Liver (tissue), 9 donors: ENCODE data around the gene TIPRL. TPM values are rescaled to one million over a fixed set of nuclear protein-coding genes. Genes with fewer than 3 reads are reported as not detected.
A peak's percentile ranks its signal among the peaks of the same experiment; 100 is the strongest.

ENCODE experiments used
- DNase-seq: peaks from one replicate; pipeline ENCODE4 v3.0.0-alpha.2; 2017; ENCODE audit warnings: low spot score
- H3K27ac ChIP-seq, 2 donors: one replicate each; pipeline ENCODE4 v1.7.0; 2013; ENCODE audit warnings: inconsistent platforms in 2 of 2, low read length in 2 of 2, control low read depth in 1 of 2, low read depth in 1 of 2, mild to moderate bottlenecking in 1 of 2
- H3K27me3 ChIP-seq, 4 donors: one replicate each; pipeline versions ENCODE4 v1.6.1 to v1.7.0; 2013; ENCODE audit warnings: low read length in 3 of 4, inconsistent platforms in 1 of 4, mild to moderate bottlenecking in 1 of 4, moderate library complexity in 1 of 4; ENCODE audit not compliant: control insufficient read depth in 4 of 4, insufficient read depth in 4 of 4
- H3K36me3 ChIP-seq, 4 donors: one replicate each; pipeline versions ENCODE4 v1.6.1 to v1.7.0; 2013; ENCODE audit warnings: low read length in 3 of 4, mild to moderate bottlenecking in 3 of 4, low read depth in 1 of 4, moderate library complexity in 1 of 4; ENCODE audit not compliant: control insufficient read depth in 4 of 4, insufficient read depth in 3 of 4
- H3K4me1 ChIP-seq, 4 donors: one replicate each; pipeline versions ENCODE4 v1.6.1 to v1.7.0; 2013; ENCODE audit warnings: low read length in 3 of 4, mild to moderate bottlenecking in 3 of 4, moderate library complexity in 1 of 4; ENCODE audit not compliant: control insufficient read depth in 4 of 4, insufficient read depth in 4 of 4
- H3K4me3 ChIP-seq, 3 donors: one replicate each; pipeline versions ENCODE4 v1.6.1 to v1.7.0; 2013; ENCODE audit warnings: low read length in 3 of 3, control low read depth in 1 of 3, low read depth in 1 of 3, mild to moderate bottlenecking in 1 of 3
- H3K9ac ChIP-seq, 2 donors: one replicate each; pipeline ENCODE4 v1.7.0; 2013; ENCODE audit warnings: low read length in 2 of 2, mild to moderate bottlenecking in 2 of 2, moderate library complexity in 2 of 2, control low read depth in 1 of 2, low read depth in 1 of 2
- H3K9me3 ChIP-seq, 4 donors: one replicate each; pipeline versions ENCODE4 v1.6.1 to v1.7.0; 2013; ENCODE audit warnings: low read length in 3 of 4; ENCODE audit not compliant: control insufficient read depth in 4 of 4
- ATF3 ChIP-seq: IDR thresholded peaks from 2 replicates; pipeline ENCODE4 v1.6.1; 2016; ENCODE audit warnings: antibody characterized with exemption
- EGR1 ChIP-seq, 2 donors: IDR thresholded peaks; 2 replicates each; pipeline ENCODE4 v1.6.1; 2016 to 2018; ENCODE audit warnings: antibody characterized with exemption in 2 of 2, low read depth in 2 of 2
- FOXA1 ChIP-seq: IDR thresholded peaks from 2 replicates; pipeline ENCODE4 v1.6.1; 2016; ENCODE audit warnings: antibody characterized with exemption
- FOXA2 ChIP-seq: IDR thresholded peaks from 2 replicates; pipeline ENCODE4 v1.6.1; 2016; ENCODE audit warnings: antibody characterized with exemption
- GABPA ChIP-seq, 2 donors: IDR thresholded peaks in 1 of 2; conservative IDR thresholded peaks in 1 of 2; 2 replicates each; pipeline ENCODE4 v1.6.1; 2016; ENCODE audit warnings: antibody characterized with exemption in 2 of 2, mild to moderate bottlenecking in 1 of 2, moderate library complexity in 1 of 2
- HNF4A ChIP-seq, 2 donors: conservative IDR thresholded peaks; 2 replicates each; pipeline ENCODE4 v1.6.1; 2016; ENCODE audit warnings: antibody characterized with exemption in 2 of 2, mild to moderate bottlenecking in 2 of 2
- HNF4G ChIP-seq: IDR thresholded peaks from 2 replicates; pipeline ENCODE4 v1.6.1; 2016; ENCODE audit warnings: antibody characterized with exemption
- JUND ChIP-seq, 2 donors: IDR thresholded peaks; 2 replicates each; pipeline ENCODE4 v1.6.1; 2016; ENCODE audit warnings: antibody characterized with exemption in 2 of 2
- MAX ChIP-seq: IDR thresholded peaks from 2 replicates; pipeline ENCODE4 v1.6.1; 2016; ENCODE audit warnings: antibody characterized with exemption
- NR2F2 ChIP-seq: IDR thresholded peaks from 2 replicates; pipeline ENCODE4 v1.6.1; 2016; ENCODE audit warnings: antibody characterized with exemption
- RAD21 ChIP-seq, 2 donors: IDR thresholded peaks; 2 replicates each; pipeline ENCODE4 v1.6.1; 2016; ENCODE audit warnings: antibody characterized with exemption in 2 of 2, mild to moderate bottlenecking in 2 of 2
- REST ChIP-seq: IDR thresholded peaks from 2 replicates; pipeline ENCODE4 v1.6.1; 2016; ENCODE audit warnings: antibody characterized with exemption, mild to moderate bottlenecking
- RXRA ChIP-seq, 2 donors: IDR thresholded peaks; 2 replicates each; pipeline ENCODE4 v1.6.1; 2017 to 2018; ENCODE audit warnings: antibody characterized with exemption in 2 of 2, mild to moderate bottlenecking in 1 of 2
- SP1 ChIP-seq: IDR thresholded peaks from 2 replicates; pipeline ENCODE4 v1.6.1; 2018; ENCODE audit warnings: antibody characterized with exemption, mild to moderate bottlenecking
- TAF1 ChIP-seq: conservative IDR thresholded peaks from 2 replicates; pipeline ENCODE4 v1.6.1; 2016; ENCODE audit warnings: antibody characterized with exemption, mild to moderate bottlenecking
- ZBTB33 ChIP-seq: IDR thresholded peaks from 2 replicates; pipeline ENCODE4 v1.6.1; 2016; ENCODE audit warnings: antibody characterized with exemption
- WGBS: extraction: QIAGEN DNeasy Blood & Tissue Kit; methylation state at CpG from one replicate; pipeline ENCODE4 v1.1.7; 2013; 5-methylcytosine and 5-hydroxymethylcytosine counted together
- polyA plus RNA-seq, 2 donors: library from polyadenylated mRNA; stranded (reverse) in 1 of 2; unstranded in 1 of 2; fragments of 200-250 nt in 1 of 2; fragments of >200 nt in 1 of 2; fragmentation: Nextera tagmentation in 1 of 2; extraction: Ambion mirVana in 1 of 2; gene quantifications; one replicate each; pipeline versions ENCODE4 v1.2.1 to v1.2.3, GENCODE V29; 2013 to 2015
- total RNA-seq, 2 donors: library from RNA; depleted of rRNA; stranded (reverse); fragments of >200 nt; gene quantifications; one replicate each; pipeline ENCODE4 v1.2.3, GENCODE V29; 2014
- donor health status: healthy.
- donor health status: healthy.
- donor health status: healthy.
- donor health status: healthy.
- donor health status: healthy.

Gene TIPRL
- total and polyA plus RNA-seq, 4 donors, result 11.2 to 20.0 (median 13.0) TPM

- peak overlapping the region; percentile 31 to 78 (median 48) for H3K4me3 ChIP-seq
- H3K27me3 ChIP-seq, result peaks cover 0 to 14% (median 1%) of the 10 kb centered on the region in 4 donors
- peaks cover 7 to 19% (median 11%) of the 10 kb centered on the region in 4 donors for H3K4me1 ChIP-seq
- no peak for DNase-seq
- H3K9ac ChIP-seq, result no peak overlapping the region
- no peaks in the 10 kb centered on the region for H3K36me3 ChIP-seq
- WGBS, result 3% methylated on average over 63 of the region's 63 CpGs
- TF ChIP-seq NR2F2, result no peak
- TF ChIP-seq FOXA1, result no peak
- TF ChIP-seq GABPA (IDR thresholded peaks at IDR 0.05 in 1 of 2, conservative IDR thresholded peaks at IDR 0.05 in 1 of 2), result no peak
- no peak for TF ChIP-seq RXRA (IDR thresholded peaks at IDR 0.05)
- TF ChIP-seq JUND (IDR thresholded peaks at IDR 0.05), result no peak
- TF ChIP-seq SP1, result no peak
- TF ChIP-seq ZBTB33, result no peak
- TF ChIP-seq EGR1 (IDR thresholded peaks at IDR 0.05; ENCODE audit: low read depth in 2 of 2), result no peak
- no peaks in the 10 kb centered on the region for H3K9me3 ChIP-seq
- H3K27ac ChIP-seq, result no peak overlapping the region
Measured at GRCh38 chr1:168135921-168136708, 42.6 kb upstream of the TIPRL start.

GRCh38 chr1:168136709-168137514 is 41.9 kb upstream of the TIPRL start, which contains the start of gene GPR161:
Gene GPR161, minus strand, starts transcription at chr1:168136930. Its CDS starts 32,080 bp downstream, at chr1:168104850.
- DNase-seq, result peak; percentile 38
- Histone ChIP-seq H3K4me3 (peak within 1 kb of the TSS; percentile 48 to 78 (median 49)), H3K4me1 (peaks cover 7 to 19% (median 11%) of the 10 kb centered on the region in 4 donors), H3K9me3 (no peaks in the 10 kb centered on the region), H3K27ac (peak within 1 kb of the TSS in 1 of 2 donors; percentile 32), H3K27me3 (peaks cover 0 to 14% (median 1%) of the 10 kb centered on the region in 4 donors), H3K9ac (no peak within 1 kb of the TSS), H3K36me3 (no peaks in the 10 kb centered on the region)
- TF ChIP-seq HNF4G (no peak), NR2F2 (no peak), RAD21 (IDR thresholded peaks at IDR 0.05) (no peak)
- WGBS, result 1% methylated on average over 86 of the region's 86 CpGs

- no peaks in the 10 kb centered on the region for H3K9me3 ChIP-seq
- 23% methylated on average over 6 of the region's 6 CpGs for WGBS
- H3K4me3 ChIP-seq, result peak overlapping the region in 2 of 3 donors; percentile 35 to 78
- no peak overlapping the region for H3K9ac ChIP-seq
- DNase-seq, result no peak
- peaks cover 0 to 14% (median 1%) of the 10 kb centered on the region in 4 donors for H3K27me3 ChIP-seq
- TF ChIP-seq FOXA1 (no peak), SP1 (no peak), GABPA (IDR thresholded peaks at IDR 0.05 in 1 of 2, conservative IDR thresholded peaks at IDR 0.05 in 1 of 2) (no peak), JUND (IDR thresholded peaks at IDR 0.05) (no peak), MAX (no peak), EGR1 (IDR thresholded peaks at IDR 0.05; ENCODE audit: low read depth in 2 of 2) (no peak), FOXA2 (no peak), ATF3 (no peak), NR2F2 (no peak), REST (no peak), TAF1 (no peak), HNF4A (conservative IDR thresholded peaks at IDR 0.05) (no peak), ZBTB33 (no peak)
- peak overlapping the region in 1 of 2 donors; percentile 32 for H3K27ac ChIP-seq
- peaks cover 7 to 19% (median 11%) of the 10 kb centered on the region in 4 donors for H3K4me1 ChIP-seq
- no peaks in the 10 kb centered on the region for H3K36me3 ChIP-seq
Measured at GRCh38 chr1:168137515-168137821, 41.3 kb upstream of the TIPRL start.
